ENCODE measurements around the gene RBMY1J. TPM values are rescaled to one million over a fixed set of nuclear protein-coding genes. Genes with fewer than 3 reads are reported as not detected.

Gene RBMY1J
- total and polyA plus RNA-seq, 7 donors = not detected

Other genes starting within 250 kb of the RBMY1J start
- not detected for gene RBMY1F, start 220.5 kb upstream of the RBMY1J start, total RNA-seq
- not detected for gene RBMY1F, start 220.5 kb upstream of the RBMY1J start, polyA plus RNA-seq

All from sigmoid colon (tissue), 7 donors.